GM21447 (cell line): ENCODE data around the gene WFDC9.
"Not testable (repeated sequence)": the region's sequence is repeated elsewhere in the genome, so short reads cannot be mapped to it uniquely, and the experiment has no call there.

ENCODE experiments used
- ATAC-seq: cut with Tn5 transposase; IDR thresholded peaks from one replicate; pipeline ENCODE4 v1.9.1; 2021; ENCODE audit not compliant: unreplicated experiment

WFDC9 gene

DNA sequence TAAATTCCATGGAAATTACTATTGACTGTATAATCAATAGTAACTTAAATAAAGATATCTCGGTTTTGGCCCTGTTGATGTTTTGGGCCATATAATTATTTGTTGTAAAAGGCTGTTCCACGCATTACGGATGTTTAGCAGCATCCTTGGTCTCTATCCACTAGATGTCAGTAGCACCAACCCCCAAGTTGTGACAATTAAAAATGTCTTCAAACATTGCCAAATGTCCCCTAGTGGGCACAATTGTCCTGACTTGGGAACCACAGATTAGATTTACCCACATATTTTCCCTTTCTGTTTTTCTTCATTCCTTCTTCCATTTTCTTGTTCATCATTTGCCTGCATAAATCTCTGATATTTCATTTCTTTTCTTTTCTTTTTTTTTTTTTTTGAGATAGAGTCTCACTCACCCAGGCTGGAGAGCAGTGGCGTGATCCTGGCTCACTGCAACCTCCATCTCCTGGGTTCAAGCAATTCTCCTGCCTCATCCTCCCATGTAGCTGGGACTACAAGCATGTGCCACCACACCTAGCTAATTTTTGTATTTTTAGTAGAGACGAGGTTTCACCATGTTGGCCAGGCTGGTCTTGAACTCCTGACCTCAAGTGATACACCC, 38.4 kb downstream of the WFDC9 start:
- ATAC-seq = no peak

DNA sequence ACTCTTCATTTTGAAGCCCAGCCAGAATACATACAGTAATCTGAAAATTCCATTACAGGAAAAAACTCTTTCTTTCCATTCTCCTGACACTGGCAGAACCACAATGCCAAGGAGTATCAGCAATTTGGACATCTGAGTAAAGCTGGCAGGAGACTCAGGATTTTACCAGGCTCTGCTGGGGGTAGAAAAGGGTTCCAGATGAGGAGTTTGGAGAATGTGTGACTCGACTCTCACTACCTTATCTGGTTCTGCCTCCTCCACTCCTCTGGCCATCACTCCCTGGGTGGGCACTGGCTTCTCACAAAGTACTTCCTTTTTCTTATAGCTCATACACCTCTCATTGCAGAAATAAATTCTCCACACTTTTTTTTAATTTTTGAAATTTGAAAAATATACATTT, 41.4 kb downstream of the WFDC9 start:
- ATAC-seq = no peak

DNA sequence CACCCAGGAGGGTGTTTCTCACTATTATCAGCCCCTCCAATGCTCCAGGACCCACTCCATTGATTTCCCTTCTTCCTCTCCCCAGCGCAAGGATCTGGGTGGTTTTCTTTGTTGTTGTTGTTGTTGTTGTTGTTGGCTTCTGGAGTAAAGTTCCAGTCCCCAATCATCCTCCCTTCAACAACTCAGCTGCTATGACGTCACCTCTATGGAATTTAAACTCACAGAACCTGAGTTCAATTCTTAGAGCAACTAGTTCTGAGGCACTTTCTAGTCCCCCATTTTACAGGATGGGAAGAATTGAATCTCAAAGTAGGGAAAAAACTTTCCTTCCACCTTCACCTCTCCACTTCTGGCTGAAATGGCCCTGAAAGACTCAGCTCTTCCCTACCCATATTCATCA, 42.3 kb downstream of the WFDC9 start:
- no peak for ATAC-seq

DNA sequence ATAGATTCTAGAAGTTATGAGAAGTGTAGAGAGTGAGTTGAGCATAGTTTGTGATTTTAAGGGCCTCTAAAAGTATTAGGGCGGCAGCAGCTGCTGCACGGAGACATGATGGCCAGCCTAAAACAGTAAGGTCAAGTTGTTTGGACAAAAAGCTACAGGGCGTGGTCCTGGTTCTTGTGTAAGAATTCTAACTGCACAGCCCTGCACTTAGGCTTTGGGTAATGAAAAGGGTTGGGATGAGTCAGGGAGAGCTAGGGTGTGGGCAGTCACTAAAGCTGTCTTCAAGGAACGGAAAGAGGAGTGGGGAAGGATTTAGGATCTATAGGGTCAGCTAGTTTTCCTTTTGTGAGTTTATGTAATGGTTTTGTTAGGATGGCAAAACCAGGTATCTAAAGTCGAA, 45.1 kb downstream of the WFDC9 start:
- not testable (repeated sequence) for ATAC-seq

DNA sequence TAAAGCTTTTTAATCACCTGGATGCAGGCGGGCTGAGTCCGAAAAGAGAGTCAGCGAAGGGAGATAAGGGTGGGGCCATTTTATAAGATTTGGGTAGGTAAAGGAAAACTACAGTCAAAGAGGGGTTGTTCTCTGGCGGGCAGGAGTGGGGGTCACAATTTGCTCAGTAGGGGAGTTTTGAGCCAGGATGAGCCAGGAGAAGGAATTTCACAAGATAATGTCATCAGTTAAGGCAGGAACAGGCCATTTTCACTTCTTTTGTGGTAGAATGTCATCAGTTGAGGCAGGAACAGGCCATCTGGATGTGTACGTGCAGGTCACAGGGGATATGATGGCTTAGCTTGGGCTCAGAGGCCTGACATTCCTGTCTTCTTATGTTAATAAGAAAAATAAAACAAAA, 46.8 kb downstream of the WFDC9 start:
- not testable (repeated sequence) for ATAC-seq

DNA sequence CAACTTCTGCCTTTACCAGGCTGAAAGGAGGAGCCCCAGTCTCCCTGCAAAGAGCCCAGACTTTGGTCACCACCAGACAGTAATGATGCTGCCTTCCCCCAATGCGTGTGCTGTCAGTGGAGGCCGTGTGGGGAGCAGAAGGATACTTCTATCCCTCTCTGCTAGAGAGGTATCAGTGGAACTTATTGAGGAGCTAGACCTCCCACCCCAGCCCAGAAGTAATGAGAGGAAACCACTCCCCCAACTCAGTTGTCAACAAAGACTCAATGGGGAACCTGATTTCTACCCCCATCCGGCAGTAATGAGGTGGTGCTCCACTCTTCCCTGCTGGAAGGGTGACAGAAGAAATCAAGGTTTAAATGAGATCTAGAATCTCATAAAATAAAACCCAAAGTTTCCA, 47.6 kb downstream of the WFDC9 start:
- ATAC-seq = no peak

DNA sequence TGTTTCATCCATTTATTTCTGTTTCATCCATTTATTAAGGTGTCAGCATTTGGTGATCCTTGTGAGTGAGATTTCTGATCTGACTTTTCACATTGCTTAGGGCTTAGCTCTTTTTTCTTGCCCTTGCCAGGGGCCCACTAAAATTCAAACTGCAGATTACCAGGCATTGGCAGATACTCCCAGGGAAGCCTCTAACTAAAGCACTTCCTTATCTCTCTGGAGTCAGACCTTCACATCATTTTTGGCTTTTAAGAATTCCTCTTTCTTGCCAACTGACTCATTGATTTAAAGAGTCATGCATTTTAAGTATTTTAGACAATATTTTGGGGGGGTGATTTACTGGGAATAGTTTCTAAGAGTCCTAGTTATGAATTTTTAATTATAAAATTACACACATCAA, 49.4 kb downstream of the WFDC9 start:
- no peak for ATAC-seq

DNA sequence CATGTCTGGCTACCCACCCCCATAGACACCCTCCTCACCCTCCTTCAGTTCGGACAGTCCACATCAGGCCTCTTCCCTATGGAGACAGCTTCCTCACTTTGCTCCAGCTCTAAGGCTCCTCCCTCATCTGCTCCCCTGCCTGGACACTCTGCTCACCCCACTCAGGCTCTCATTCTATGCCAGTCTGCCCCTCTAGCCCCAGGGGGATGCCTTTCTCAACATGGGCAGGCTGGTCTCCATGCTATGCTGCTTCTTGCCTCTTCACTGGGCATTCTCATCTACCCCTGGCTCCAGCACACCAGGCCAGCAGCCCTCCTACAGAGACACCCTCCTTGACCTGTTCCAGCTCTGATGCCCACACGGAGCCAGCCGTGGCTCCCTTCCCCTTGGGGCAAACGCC, 51.9 kb downstream of the WFDC9 start, which contains the start of gene WFDC8:
Gene WFDC8 (minus strand): TSS at position 101 of the 400 bp plus-strand sequence. CDS start 37 bp downstream, at position 64.
- ATAC-seq = no peak

DNA sequence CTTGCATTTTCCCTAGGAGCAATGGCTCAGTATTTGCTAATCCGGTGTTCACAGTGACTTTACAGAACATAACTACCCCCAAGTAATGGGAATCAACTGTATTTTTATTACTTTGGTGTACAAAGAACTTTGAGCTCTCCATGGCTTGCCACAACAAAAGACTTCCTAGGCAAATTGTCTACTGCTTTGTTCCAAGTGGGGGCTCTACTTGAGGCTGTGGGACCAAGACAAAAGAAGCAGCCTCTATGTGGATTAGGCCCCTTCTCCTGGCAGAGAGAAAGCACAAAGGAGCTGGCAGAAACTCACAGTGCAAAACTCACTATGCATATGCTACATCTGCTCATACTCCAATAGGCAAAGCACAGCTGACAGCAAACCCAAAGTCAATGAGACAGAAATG, 52.9 kb downstream of the WFDC9 start:
- ATAC-seq = no peak

DNA sequence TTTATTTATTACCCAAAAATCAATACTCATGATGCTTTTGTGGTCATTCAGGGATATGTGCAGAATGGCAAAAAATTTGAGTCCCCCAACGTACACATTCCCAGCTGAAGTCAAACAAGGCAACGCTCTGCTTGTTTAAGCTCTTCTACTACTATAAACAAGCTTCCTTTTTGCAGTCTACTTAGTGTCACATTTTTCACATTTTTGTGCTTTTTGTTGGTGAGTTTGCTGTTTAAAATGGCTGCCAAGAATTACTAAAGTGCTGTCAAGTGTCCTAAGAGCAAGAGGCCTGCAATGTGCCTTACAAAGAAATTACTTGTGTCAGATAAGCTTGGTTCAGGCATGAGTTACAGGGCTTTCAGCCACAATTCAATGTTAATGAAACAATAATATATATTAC, 54.1 kb downstream of the WFDC9 start:
- ATAC-seq = no peak

DNA sequence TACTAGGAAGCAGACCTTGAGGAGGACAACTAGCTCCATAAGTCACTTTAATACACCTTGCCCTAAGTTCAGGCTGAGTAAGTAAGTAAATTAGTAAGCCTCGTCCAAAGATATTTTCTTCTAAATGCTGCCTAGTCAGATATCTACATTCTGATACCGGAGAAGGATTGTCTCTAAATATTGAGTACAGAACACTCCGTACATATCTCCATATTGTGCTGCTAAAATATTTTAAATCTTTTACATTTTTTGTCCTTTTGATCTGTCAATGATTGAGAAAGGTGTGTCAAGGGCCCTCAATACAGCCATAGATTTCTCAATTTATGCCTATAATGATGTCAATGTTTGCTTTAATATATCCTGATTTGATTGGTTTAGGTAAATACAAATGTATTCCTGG, 55.2 kb downstream of the WFDC9 start:
- no peak for ATAC-seq

DNA sequence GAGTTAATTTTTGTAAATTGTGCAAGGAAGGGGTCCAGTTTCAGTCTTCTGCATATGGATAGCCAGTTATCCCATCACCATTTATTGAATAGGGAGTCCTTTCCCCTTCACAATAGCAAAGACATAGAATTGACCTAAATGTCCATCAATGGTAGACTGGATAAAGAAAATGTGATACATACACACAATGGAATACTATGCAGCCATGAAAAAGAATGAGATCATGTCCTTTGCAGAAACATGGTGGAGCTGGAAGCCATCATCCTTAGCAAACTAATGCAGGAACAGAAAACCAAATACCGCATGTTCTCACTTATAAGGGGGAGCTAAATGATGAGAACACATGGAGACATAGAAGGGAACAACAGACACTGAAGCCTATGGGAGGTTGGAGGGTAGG, 61.4 kb downstream of the WFDC9 start:
- ATAC-seq = not testable (repeated sequence)

DNA sequence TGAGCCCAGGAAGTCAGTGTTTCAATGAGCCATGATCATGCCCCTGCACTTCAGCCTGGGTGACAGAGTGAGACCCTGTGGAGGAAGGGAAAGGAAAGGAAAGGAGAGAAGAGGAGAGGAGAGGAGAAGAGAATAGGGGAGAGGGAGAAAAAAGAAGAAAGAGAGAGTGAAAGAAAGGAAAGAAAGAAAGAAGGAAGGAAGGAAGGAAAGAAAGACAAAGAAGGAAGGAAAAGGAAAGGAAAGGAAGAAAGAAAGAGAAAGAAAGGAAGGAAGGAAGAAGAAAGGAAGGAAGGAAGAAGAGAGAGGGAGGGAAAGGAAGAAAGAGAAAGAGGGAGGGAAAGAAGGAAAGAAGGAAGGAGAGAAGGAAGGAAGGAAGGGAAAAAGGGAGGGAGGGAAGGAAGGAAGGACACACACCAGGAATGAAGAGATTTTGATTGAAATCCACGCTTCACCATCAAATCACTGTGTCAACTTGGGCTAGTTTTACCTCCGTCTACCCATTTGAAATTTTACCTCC, 66.3 kb downstream of the WFDC9 start:
- no peak for ATAC-seq
